Esophagus muscularis mucosa (tissue), 4 donors: ENCODE measurements around the gene NDRG3.

ENCODE experiments used
- CTCF ChIP-seq, 3 experiments: fragments of 200-600 bp in 2 of 3; fragments of 450-650 bp in 1 of 3; sonication (generic) in 2 of 3; IDR thresholded peaks; one replicate each; pipeline ENCODE4 v1.5.1; 2017 to 2019; ENCODE audit warnings: antibody characterized with exemption in 3 of 3, mild to moderate bottlenecking in 2 of 3, moderate library complexity in 1 of 3
- EP300 ChIP-seq: sonication (generic); formaldehyde crosslinking; IDR thresholded peaks from one replicate; pipeline ENCODE4 v1.6.1; 2017; ENCODE audit warnings: antibody characterized with exemption
- POLR2A ChIP-seq: fragments of 450-650 bp; IDR thresholded peaks from one replicate; pipeline ENCODE4 v1.6.1; 2017; ENCODE audit warnings: antibody characterized with exemption, moderate library complexity, mild to moderate bottlenecking, low read depth
- POLR2AphosphoS5 ChIP-seq, 2 donors: sonication (generic); formaldehyde crosslinking; IDR thresholded peaks; one replicate each; pipeline ENCODE4 v1.6.1; 2017; ENCODE audit warnings: antibody characterized with exemption in 2 of 2

- TF ChIP-seq POLR2A: no peak
- TF ChIP-seq CTCF (IDR thresholded peaks at IDR 0.05): no peak
- TF ChIP-seq EP300: no peak
- TF ChIP-seq POLR2AphosphoS5 (IDR thresholded peaks at IDR 0.05): no peak
Observed at GRCh38 chr20:36741072-36741471, 4.8 kb downstream of the NDRG3 start.
